Fibroblast of skin of back (primary cell): Measurements from ENCODE around the gene TRABD.

Experiments used
- DNase-seq: peaks from one replicate; pipeline ENCODE4 v3.0.0-alpha.2; 2013

Gene TRABD

DNA sequence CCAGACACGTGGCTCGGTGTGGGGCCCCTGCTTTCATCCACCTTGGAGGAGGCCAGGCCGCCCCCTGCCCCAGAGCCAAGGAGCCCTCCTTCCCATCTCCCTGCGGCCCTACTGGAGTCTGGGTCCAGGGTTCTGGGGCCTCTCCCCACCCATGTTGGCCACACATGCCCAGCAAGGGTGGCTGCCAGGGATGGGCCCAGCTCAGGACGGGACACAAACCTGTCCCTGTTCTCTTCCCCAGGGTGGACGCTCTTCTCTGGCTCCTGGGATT is 10.6 kb upstream of the TRABD start:
- DNase-seq: no peak

- no peak for DNase-seq
Measured at GRCh38 chr22:50175921-50176849, 9.5 kb upstream of the TRABD start.

DNA sequence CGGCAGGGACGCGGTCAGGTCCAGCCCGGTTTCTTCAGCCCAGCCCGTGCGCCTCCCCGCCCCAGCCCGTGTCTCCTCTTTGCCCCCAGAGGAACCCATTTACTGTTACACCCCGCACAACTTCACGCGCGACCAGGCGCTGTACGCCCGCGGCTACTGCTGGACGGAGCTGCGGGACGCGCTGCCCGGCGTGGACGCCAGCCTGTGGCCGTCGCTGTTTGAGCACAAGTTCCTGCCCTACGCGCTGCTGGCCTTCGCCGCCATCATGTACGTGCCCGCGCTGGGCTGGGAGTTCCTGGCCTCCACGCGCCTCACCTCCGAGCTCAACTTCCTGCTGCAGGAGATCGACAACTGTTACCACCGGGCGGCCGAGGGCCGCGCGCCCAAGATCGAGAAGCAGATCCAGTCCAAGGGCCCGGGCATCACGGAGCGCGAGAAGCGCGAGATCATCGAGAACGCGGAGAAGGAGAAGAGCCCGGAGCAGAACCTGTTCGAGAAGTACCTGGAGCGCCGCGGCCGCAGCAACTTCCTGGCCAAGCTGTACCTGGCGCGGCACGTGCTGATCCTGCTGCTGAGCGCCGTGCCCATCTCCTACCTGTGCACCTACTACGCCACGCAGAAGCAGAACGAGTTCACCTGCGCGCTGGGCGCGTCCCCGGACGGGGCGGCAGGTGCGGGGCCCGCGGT is 8.7 kb upstream of the TRABD start:
- no peak for DNase-seq

GRCh38 chr22:50177537-50178470 is 7.9 kb upstream of the TRABD start:
- DNase-seq: no peak

DNA sequence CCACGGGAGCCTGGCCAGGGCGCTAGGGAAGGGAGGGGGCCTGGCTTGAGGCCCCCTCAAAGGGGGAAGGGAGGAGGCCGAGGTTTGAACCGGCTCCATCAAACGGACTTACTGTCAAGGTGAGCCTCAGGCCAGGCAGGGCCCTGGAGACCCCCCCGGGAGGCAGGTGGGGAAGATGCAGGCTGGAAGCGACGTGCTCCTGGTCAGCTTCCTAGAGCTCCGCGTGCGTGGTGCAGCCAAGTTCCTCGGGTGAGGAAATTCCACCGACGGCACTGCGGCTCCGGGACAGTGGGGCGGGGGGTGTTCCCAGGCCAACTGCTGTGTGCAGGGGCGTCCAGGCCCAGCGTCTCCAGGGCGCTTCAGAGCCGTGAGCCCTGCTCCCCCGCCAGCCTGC is 7.2 kb upstream of the TRABD start:
- DNase-seq: no peak

DNA sequence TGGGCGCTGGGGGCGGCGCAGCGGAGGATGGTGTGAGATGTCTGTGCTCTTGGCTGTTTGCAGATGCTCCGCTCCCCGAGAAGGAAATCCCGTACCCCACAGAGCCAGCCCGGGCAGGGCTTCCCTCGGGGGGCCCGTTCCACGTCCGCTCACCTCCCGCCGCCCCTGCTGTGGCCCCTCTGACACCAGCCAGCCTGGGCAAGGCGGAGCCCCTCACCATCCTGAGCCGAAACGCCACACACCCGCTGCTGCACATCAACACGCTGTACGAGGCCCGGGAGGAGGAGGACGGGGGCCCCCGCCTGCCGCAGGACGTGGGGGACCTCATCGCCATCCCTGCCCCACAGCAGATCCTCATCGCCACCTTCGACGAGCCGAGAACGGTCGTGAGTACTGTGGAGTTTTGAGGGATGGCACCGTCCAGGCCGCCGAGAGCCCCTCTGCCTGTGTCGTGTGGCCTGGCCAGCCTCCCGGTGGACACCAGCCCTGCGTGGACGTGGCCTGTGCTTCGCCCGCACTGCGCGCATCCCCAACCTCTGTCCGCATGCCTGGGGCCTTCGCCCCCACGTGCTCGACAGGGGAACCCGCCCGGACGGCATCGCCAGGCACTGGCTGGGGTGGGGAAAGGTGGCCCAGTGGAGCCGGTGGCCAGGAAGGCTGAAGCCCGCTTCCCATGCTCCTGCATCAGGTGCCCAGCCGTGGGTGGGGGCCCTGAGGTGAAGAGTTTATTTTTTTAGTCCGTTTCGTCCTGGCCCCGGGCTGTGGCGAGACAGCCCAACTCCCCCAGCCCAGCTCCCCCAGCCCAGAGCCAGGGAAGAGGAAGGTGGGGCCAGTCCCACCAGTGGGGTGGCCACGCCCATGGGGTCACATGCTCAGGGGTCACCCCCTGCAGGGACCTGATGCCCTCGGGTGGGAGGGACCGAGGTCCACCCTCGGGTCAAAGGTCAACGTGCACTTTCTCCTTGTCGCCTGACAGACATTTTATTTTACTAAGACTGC is 6.5 kb upstream of the TRABD start:
- no peak for DNase-seq

DNA sequence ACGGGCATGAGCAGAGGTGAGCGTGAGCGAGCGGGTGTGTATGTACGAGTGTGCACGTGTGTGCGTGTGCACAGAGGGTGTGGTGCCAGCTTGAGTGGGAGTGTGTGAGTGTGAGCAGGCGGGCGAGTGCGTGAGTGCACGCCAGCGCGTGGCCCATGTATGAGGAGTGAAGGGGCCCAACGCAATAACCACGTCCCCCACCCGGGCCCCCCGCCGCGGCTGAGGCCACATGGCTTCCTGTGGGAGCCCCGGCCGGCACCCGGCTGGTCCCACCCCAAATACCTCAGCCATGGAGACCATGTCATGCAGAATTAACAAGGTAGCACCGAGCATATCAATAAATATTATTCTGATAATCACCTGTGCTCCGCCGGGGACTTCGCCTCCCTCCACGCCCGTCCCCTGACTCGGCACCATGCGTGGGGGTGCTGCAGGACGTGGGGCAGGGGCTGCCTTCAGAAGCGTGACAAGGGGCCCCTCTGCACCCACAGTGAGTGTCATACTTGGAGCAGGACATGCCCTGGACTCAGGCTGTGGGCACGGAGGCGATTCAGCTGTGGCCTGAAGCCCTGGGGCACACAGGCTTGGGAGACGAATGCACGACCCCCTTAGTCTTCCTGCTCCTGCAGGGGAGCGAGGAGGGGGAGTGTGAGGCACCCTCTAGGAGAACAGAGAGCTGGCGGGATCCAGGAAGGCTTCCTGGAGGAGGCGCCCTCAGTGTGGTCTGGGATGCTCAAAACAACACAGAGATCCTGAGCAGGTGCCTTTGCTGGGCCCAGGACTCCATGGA is 5.6 kb upstream of the TRABD start:
- DNase-seq: no peak

GRCh38 chr22:50180727-50181521 is 4.8 kb upstream of the TRABD start:
- no peak for DNase-seq

DNA sequence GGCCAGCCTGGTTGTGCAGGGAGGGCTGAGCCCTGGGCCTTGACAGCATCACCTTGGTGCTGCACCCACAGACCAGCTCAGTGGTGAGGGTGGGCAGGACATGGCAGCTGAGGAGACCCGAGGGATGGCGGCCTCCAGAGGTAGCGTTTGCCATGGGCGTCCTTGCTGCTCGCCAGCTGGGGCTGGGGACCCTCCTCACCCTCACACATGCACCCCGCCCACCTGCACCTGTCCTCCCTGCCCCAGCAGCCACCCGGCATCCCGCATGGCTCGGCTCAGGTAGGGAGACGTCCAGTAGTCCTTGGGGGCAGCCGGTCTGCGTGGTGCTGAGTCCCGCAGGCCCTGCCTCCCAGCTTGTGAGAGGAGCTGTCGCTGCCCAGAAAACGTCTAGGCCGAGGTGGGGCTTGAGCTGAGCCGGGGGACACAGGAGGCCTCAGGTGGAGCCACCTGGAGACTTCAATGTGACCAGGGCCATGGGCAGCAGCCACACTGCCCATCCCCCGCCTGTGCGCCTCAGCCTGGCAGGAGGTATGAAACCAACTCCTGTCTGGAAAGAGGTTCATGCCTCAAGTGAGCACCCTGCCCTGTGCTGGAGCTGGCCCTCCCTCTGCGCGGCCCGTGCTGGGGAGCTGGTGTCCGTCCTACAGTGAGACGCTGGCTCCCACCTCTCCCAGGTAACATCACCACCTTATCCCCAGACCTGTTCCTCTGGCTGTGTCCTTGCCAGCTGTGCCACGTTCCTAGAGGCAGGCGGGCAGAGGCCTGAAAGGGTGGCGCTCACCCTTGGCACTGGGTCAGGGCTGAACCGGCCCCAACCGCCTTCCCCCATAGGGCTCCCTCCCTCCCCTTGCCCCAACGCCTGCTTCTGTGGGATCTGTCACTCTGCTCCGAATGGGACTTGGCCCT is 3.3 kb upstream of the TRABD start:
- no peak for DNase-seq

GRCh38 chr22:50183141-50183971 is 2.4 kb upstream of the TRABD start:
- no peak for DNase-seq

DNA sequence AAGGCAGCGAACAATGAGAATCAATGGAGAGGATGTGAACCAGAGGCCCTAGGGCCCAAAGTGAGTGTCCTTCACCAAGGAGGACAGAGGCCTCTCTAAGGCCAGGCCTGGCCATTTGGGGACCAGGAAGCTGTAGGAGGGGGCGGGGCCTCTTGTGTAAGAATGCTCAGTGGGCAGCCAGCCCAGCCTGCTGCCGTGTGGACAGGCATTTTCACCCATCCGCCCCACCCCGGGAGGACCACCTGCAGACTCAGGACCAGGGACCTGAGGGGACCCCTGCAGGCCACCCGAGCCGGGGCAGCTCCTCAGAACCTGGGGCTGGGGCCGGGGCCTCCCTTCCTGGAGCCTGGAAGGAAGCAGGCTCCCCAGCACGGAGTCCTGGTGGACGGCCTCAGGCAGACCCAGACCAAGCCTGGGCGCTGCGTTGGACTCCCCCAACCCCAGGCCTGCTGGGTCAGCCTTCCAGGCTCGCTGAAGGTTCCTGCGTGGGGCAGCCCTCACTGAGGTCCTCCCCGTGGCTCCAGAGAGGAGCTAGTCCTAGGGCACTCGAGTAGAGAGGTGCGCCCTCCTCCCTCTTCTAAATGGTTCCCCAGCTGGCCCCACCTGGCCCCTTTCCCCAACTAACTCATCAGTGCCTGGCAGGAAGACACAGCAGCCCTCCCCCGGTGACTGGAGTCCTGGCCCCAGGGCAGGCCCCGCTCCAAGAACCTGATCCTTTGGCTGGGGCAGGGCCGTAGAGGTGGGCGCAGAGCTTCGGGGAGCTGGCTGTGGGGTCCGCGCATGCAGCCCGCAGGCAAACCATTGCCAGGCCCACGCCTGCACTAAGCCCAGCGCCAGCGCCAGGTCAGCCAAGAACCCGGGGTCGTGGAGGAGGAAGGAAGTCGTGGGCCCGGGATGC is 1.5 kb upstream of the TRABD start:
- DNase-seq: peak; percentile 36

DNA sequence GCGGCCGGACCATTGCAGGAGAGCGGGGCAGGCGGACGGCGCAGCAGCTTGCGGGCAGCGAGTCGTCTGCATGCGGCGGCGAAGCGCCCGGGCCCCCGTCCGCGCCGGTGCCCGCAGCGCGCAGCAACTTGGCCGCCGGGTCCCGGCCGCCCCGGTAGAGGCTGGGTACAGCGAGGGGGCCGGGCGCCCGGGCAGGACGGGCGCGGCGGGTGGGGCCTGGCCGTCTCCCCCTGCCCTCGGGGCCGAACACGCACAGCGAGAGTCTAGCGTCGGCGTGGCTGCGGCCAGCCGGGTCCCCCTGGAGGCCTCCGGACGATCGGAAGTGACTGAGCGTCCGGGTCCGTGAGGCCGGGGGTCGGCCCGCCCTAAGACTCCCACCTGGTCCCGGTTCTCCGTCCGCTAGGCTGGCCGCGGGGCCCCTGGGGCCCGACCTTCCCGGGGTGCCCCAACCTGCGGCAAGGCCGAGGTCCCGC is 775 bp upstream of the TRABD start:
- no peak for DNase-seq

- DNase-seq: no peak
Measured at GRCh38 chr22:50186181-50186714, 535 bp downstream of the TRABD start.

DNA sequence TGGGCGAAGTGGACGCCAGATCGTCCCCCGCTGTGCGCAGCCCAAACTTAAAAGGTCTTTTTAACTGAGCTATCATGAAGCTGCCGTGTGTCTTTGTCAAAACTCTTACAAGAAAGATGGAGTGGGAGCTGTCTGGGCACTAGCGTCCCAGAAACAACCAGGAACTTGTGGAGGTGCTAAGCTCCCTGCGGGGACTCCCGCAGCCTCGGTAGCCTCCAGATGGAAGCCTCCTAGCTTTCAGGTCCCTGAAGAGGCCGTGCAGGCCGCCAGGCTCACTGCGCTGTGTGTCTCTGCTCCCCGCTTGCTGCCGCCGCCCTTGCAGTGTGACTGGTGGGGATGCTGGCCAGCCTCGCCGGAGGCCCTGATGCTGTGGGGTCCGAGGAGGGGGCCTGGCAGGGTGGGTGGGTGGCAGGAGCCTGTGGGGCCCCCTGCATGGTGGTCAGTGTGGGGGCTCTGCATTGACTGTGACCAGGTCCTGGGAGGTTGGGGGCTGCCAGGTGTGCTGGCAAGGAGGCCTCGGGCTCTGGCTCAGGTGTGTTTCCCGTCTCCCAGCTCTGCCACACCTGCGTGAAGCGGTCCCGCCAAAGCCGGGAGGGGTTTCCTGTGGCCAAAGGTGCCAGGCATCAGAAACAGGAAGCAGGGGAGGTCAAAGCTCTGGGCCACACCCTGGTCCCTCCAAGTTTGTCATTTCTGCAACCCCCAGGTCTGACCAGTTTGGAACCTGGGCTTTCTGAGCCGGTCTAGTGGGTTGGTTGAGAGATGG is 1.2 kb downstream of the TRABD start:
- DNase-seq: peak; percentile 18

- DNase-seq: no peak
Measured at GRCh38 chr22:50188356-50188755, 2.6 kb downstream of the TRABD start.
